GM18867 (cell line): ENCODE data around the gene NUP210.

Experiments
- ATAC-seq: cut with Tn5 transposase; IDR thresholded peaks from one replicate; pipeline ENCODE4 v1.9.1; 2021; ENCODE audit warnings: mild to moderate bottlenecking, moderate library complexity; ENCODE audit not compliant: unreplicated experiment

The NUP210 gene

GRCh38 chr3:13296662-13297061 lies 123.5 kb downstream of the NUP210 start:
- ATAC-seq: no peak

DNA sequence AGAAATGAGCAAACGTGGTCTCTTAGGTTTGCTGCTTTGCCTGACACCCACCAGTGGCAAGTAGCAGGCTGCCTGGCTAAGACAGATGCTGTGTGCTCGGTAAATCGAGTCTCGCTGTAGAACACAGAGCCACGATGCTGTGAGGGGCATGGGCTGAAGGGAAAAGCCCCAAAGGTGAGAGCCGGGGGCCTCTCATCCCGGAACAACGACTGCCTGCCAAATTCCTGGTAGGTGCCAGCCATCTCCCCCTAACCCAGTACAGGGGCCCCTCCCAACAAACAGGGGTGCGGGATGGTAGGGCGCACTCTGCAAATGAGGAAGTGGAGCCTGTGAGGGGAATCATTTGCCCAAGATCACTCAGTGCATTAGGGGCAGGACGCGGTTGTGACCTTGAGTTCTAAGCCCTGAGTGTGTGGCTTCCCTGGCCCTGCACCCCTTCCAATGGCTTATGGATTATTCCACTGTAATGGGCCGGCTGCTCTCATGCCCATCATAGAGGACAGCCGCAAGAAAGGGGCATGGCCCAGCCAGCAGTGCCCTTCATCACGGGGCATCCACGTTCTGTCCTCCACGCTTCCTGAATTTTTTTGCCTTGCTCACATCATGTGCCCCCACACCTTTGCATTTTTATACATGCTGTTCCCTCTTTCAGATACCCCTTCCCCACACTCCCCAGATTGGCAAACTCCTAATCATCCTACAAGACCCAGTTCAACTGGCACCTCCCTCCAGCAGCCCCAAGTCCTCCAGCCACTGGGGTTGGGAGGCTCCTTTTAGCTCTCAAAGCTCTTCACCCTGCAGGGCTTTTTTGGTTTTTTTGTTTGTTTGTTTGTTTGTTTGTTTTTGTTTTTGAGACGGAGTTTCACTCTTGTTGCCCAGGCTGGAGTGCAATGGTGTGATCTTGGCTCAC lies 125.4 kb downstream of the NUP210 start:
- ATAC-seq: no peak

GRCh38 chr3:13292375-13292774 lies 127.7 kb downstream of the NUP210 start:
- ATAC-seq: no peak

GRCh38 chr3:13290941-13291340 lies 129.2 kb downstream of the NUP210 start:
- no peak for ATAC-seq

DNA sequence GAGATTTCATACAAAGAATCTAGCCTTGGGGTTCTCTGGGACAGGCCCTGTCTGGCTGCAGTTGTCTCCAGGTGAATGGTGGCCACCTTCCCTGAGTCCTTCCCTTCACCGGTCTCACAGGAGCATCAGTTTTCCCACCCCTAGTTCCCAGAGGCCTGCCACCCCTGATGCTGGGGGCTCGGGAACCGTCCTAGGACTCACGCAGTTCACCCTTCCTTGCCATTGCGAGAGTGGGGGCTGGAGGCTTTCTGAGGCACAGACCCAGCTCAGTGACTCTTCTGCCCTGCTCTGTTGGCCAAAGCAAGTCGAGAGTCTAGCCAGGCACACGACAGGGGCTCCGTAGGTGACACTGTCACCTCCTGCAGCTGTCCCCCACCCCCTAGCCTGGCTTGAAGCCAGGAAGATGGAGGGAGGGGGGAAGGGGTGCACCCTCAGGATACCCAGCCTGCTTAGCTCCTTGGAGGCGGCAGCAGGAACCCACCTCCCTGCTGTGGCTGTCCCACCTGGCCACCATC lies 130.3 kb downstream of the NUP210 start:
- no peak for ATAC-seq

DNA sequence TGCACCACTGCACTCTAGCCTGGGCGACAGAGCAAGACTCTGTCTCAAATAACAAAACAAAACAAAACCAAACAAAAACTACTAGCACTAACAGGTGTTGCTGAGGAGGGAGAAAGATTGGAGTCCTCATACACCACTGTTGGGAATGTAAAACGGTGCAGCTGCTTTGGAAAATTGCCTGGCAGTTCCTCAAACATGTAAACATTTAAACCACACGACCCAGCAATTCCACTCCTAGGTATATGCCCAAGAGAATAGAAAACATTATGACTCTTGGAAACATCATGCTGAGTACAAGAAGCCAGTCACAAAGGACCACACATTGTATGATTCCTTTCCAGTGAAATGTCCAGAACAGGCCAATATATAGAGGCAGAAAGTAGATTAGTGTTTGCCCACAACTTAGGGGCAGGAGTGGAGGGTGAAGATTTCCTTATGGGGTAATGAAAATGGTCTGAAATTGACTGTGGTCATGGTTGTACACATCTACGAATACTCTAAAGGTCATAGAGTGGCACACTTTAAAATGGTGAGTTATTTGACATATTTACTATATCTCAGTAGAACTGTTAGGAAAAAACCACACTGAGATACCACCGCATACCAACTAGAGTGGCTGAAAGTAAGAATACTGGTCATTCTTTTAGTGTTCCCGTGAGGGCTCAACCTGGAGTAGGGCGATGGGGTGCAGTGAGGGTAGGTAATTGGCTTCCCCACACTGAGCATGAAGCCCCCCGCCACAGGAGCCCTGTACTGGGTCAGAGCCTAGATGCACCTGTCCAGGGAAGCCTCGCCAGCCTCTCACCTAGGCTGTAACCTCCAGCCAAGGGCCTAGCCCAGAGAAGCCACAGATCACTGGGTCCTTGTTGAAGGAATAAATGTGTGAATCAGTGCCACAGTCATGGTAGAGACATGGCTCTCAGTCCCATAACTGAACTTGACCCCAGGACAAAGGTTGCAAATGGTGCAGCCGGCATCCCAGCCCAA lies 131.1 kb downstream of the NUP210 start:
- no peak for ATAC-seq

DNA sequence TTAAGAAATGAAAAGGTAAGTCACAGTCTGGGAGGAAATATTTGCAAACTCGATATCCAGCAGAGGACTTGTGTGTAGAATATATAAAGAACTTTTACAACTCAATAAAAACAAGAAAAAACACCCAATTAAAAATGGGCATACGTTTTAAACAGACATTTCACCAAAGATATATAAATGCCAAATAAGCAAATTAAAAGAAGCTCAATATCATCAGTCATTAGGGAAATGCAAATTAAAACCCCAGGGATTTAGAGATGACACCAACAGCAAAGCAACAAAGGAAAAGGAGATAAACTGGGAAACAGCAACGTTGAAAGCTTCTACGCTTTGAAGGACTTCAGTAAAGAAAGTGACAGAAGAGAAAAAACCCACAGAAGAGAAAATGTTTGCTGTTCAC lies 132.3 kb downstream of the NUP210 start:
- ATAC-seq: no peak

GRCh38 chr3:13286873-13287272 lies 133.2 kb downstream of the NUP210 start:
- ATAC-seq: no peak

- no peak for ATAC-seq
Observed at GRCh38 chr3:13285007-13285567, 135.0 kb downstream of the NUP210 start.

DNA sequence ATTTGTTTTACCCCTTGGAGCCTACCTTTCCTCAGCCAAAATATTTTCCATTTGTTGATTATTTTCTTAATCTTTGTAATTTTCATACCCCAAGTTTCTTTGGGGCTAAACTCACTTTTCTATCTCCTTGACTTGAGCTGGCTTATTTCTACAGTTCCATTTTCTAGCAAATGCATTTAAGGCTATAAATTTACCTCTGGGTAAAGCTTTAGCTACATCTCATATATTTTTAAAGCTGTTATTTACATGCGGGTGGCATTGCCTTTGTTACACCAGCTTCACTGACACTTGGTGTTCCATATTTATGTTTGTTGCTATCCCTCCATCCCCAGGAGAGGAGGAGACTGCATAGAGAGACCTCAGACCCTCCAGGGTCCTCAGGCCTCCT lies 136.3 kb downstream of the NUP210 start:
- no peak for ATAC-seq

GRCh38 chr3:13282986-13283876 lies 136.9 kb downstream of the NUP210 start:
- ATAC-seq: no peak

GRCh38 chr3:13282358-13282985 lies 137.7 kb downstream of the NUP210 start:
- ATAC-seq: no peak

GRCh38 chr3:13281507-13282357 lies 138.4 kb downstream of the NUP210 start:
- ATAC-seq: no peak

DNA sequence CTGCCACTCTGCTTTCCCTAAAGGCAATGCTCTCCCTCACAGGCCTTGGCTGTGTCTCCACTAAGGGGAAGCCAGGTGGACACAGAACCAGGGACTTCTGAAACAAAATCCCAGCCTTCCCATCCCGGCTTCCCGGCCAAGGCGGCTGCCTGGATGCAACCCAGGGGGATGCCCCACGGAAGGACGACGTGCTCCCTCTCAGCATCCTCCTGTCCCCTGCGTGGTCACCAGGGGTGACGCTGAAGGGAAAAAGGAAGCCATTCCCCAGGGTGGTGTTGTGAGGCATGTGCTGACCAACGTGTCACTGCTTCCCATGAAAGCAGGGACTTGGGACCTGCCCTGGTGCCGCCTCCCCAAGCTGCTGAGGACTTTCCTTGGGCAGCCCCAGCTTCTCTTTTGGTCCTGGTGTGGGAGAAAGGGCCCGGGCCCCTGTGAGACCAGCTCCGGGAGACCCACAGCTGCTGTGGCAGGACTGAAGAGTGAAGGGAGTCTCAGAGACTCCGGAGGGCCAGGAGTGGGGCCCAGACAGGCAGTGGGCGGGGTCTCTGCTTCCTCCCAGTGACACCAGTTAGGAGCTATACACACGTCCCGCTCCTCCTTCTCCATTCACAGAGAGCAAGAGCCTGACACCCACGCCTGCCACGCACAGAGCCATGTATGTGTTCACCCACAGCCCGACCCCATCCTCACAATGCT lies 139.2 kb downstream of the NUP210 start:
- ATAC-seq: no peak

GRCh38 chr3:13280122-13280790 lies 139.9 kb downstream of the NUP210 start:
- no peak for ATAC-seq

DNA sequence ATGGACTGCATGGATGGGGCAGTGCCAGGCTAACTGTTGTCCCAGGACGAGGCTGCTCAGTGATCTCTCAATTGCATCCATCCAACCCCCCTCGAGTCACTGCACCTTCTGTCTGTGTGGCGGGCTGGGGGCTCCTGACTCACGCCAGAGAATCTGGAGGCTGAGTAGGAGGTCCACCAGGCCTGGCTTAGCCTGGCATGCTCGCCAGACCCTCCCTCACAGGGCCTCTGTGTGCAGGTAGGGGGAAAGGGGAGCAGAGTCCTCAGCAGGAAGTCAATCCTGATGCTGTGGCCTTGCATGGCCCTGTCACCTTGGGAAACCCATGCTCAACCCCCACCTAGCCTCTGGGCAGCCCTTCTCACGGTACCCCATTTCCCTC lies 140.6 kb downstream of the NUP210 start:
- ATAC-seq: no peak

- ATAC-seq: no peak
Observed at GRCh38 chr3:13278783-13279531, 141.2 kb downstream of the NUP210 start.
